PFSK-1 (cell line): Measurements from ENCODE around the gene SAMD8.

Experiments used
- POLR2AphosphoS5 ChIP-seq: IDR thresholded peaks from 2 replicates; pipeline ENCODE4 v1.6.1; 2012; ENCODE audit warnings: low read depth, mild to moderate bottlenecking, control low read depth, low read length, moderate library complexity
- REST ChIP-seq, 2 experiments: IDR thresholded peaks; 2 replicates each; pipeline versions ENCODE4 v1.6.1 to v1.8.0; 2011 to 2012; ENCODE audit warnings: low read depth in 2 of 2, low read length in 2 of 2, control low read depth in 1 of 2, inconsistent platforms in 1 of 2, mild to moderate bottlenecking in 1 of 2, moderate library complexity in 1 of 2; ENCODE audit not compliant: insufficient read depth in 1 of 2
- TAF1 ChIP-seq: IDR thresholded peaks from 2 replicates; pipeline ENCODE4 v1.6.1; 2012; ENCODE audit warnings: low read length, control low read depth, borderline replicate concordance; ENCODE audit not compliant: insufficient read depth

DNA sequence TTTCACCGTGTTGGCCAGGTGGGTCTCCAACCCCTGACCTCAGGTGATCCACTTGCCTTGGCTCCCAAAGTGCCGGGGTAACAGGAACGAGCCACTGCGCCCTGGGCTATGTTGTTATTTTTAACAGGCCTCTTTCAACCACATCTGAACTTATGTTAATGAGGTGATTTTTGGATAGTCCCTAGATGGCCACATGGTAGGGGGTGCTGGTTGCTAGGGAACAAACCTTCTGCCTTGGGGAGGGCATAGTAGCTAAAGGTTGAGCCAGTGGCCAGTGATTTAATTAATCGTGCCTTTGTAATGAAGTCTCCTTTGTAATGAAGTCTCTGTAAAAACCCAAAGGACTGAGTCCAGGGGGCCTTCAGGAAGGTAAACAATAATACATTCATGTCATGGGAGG lies 115.2 kb downstream of the SAMD8 start:
- TF ChIP-seq TAF1 (no peak), REST (IDR thresholded peaks at IDR 0.05; ENCODE audit: insufficient read depth in 1 of 2, low read depth in 2 of 2, low read length in 2 of 2) (no peak), POLR2AphosphoS5 (no peak)
